A549 (cell line): ENCODE results near the gene RAX. TPM values are rescaled to one million over a fixed set of nuclear protein-coding genes. Genes with fewer than 3 reads are reported as not detected.

Experiments used
- ATAC-seq, 2 experiments: fragments of 200-7000 bp in 1 of 2; fragments of >200 bp in 1 of 2; cut with Nextera tagmentation in 1 of 2; cut with Tn5 transposase in 1 of 2; 3 replicates each; pipeline versions ENCODE4 v1.8.0 to v1.9.1; 2018 to 2020; ENCODE audit warnings: mild to moderate bottlenecking in 1 of 2, moderate library complexity in 1 of 2
- CTCF ChIA-PET: fragments of 300-600 bp; sonication (Branson Sonifier 250); formaldehyde crosslinking; extraction: SDS; loops from one replicate; lab custom pipeline; 2021; ENCODE audit warnings: antibody characterized with exemption, inconsistent platforms; lab: Yijun Ruan, JAX
- POLR2A ChIA-PET: fragments of 350-600 bp; formaldehyde crosslinking; extraction: SDS; loops from one replicate; lab custom pipeline; 2021; ENCODE audit warnings: antibody characterized with exemption, inconsistent platforms; lab: Yijun Ruan, JAX
- DNase-seq, 2 experiments: peaks; one replicate each; pipeline versions ENCODE4 v3.0.0 to v3.0.0-alpha.2; 2011 to 2016; ENCODE audit warnings: low read depth in 1 of 2, low spot score in 1 of 2
- FAIRE-seq: peaks from 2 replicates; lab custom pipeline; 2011; peaks lifted over from hg19 to GRCh38; lab: Jason Lieb, UNC
- H3K27ac ChIP-seq, 2 experiments: fragments of >200 bp; sonication (Bioruptor Twin); formaldehyde crosslinking; 3 replicates each; pipeline ENCODE4 v1.5.1; 2016 to 2017
- H3K4me1 ChIP-seq: fragments of >200 bp; sonication (Bioruptor Twin); formaldehyde crosslinking; 3 replicates; pipeline ENCODE4 v1.6.1; 2016
- H3K4me2 ChIP-seq: fragments of >200 bp; sonication (Bioruptor Twin); formaldehyde crosslinking; 3 replicates; pipeline ENCODE4 v1.6.1; 2016
- H3K4me3 ChIP-seq: fragments of >200 bp; sonication (Bioruptor Twin); formaldehyde crosslinking; 3 replicates; pipeline ENCODE4 v1.5.1; 2016
- H3K9me3 ChIP-seq: fragments of >200 bp; sonication (Bioruptor Twin); formaldehyde crosslinking; 3 replicates; pipeline ENCODE4 v1.6.1; 2016
- BHLHE40 ChIP-seq: IDR thresholded peaks from 2 replicates; pipeline ENCODE4 v1.6.1; 2012; ENCODE audit warnings: low read depth, low read length, inconsistent platforms
- CHD2 ChIP-seq: fragments of 150-350 bp; IDR thresholded peaks from 2 replicates; pipeline ENCODE4 v1.6.1; 2014; ENCODE audit warnings: low read length; ENCODE audit not compliant: partially characterized antibody
- EHF ChIP-seq: fragments of 250-450 bp; sonication (Bioruptor Pico); IDR thresholded peaks from 2 replicates; pipeline ENCODE4 v1.5.0; 2020; ENCODE audit warnings: mild to moderate bottlenecking
- ESRRA ChIP-seq: fragments of 150-350 bp; IDR thresholded peaks from 2 replicates; pipeline ENCODE4 v1.6.1; 2014; ENCODE audit warnings: mild to moderate bottlenecking, low read length, borderline replicate concordance
- GATA3 ChIP-seq: IDR thresholded peaks from 2 replicates; pipeline ENCODE4 v1.6.1; 2012; ENCODE audit warnings: borderline replicate concordance
- KDM5A ChIP-seq: fragments of 200-600 bp; sonication (generic); IDR thresholded peaks from 2 replicates; pipeline ENCODE4 v1.6.1; 2016; ENCODE audit warnings: antibody characterized with exemption, mild to moderate bottlenecking
- MYC ChIP-seq: IDR thresholded peaks from 2 replicates; pipeline ENCODE4 v1.6.1; 2012; ENCODE audit warnings: mild to moderate bottlenecking, inconsistent platforms, low read length, improper control_type of control experiment, borderline replicate concordance
- NFE2L2 ChIP-seq: fragments of 150-350 bp; conservative IDR thresholded peaks from 2 replicates; pipeline ENCODE4 v1.6.1; 2014; ENCODE audit warnings: low read length
- NPAS2 ChIP-seq: fragments of 250-450 bp; sonication (Bioruptor Pico); IDR thresholded peaks from 2 replicates; pipeline ENCODE4 v1.8.0; 2022; ENCODE audit warnings: mild to moderate bottlenecking, moderate library complexity, borderline replicate concordance
- RAD21 ChIP-seq, 2 experiments: fragments of >200 bp in 1 of 2; sonication (Bioruptor Twin) in 1 of 2; formaldehyde crosslinking in 1 of 2; IDR thresholded peaks in 1 of 2; conservative IDR thresholded peaks in 1 of 2; 2 replicates in 1 of 2; 3 replicates in 1 of 2; pipeline ENCODE4 v1.6.1; 2012 to 2018; ENCODE audit warnings: inconsistent platforms in 1 of 2
- SMC3 ChIP-seq: fragments of >200 bp; sonication (Bioruptor Twin); formaldehyde crosslinking; IDR thresholded peaks from 3 replicates; pipeline ENCODE4 v1.6.1; 2018; ENCODE audit warnings: inconsistent platforms
- SREBF2 ChIP-seq: fragments of 450-650 bp; IDR thresholded peaks from 2 replicates; pipeline ENCODE4 v1.6.1; 2014; ENCODE audit warnings: mild to moderate bottlenecking, moderate library complexity
- ZFP36 ChIP-seq: fragments of 450-650 bp; IDR thresholded peaks from 2 replicates; pipeline ENCODE4 v1.6.1; 2014; ENCODE audit warnings: borderline replicate concordance; ENCODE audit not compliant: partially characterized antibody
- WGBS: methylation state at CpG from one replicate; pipeline ENCODE4 v1.1.6; 2017; ENCODE audit errors: missing lambda C conversion rate; 5-methylcytosine and 5-hydroxymethylcytosine counted together
- polyA plus RNA-seq, 4 experiments: library from polyadenylated mRNA; depleted of rRNA in 3 of 4; stranded (reverse); fragments of >200 nt; fragmentation: RNase III in 1 of 4; extraction: RNeasy Plus Mini Kit Qiagen cat#74134 plus additional on column Dnase treatment in 1 of 4; gene quantifications; 2 replicates in 3 of 4; 3 replicates in 1 of 4; pipeline ENCODE4 v1.2.3, GENCODE V29; 2011 to 2017
- TF ChIP-seq, protein P1 (sequence below): fragments of >200 bp; sonication (Bioruptor Twin); formaldehyde crosslinking; IDR thresholded peaks from 3 replicates; pipeline ENCODE4 v1.6.1; 2016
- TF ChIP-seq, protein P2 (sequence below): IDR thresholded peaks from 2 replicates; pipeline ENCODE4 v1.6.1; 2012
- TF ChIP-seq, protein P3 (sequence below): fragments of >200 bp; sonication (Bioruptor Twin); formaldehyde crosslinking; IDR thresholded peaks from 3 replicates; pipeline ENCODE4 v1.5.1; 2016
- TF ChIP-seq, protein P4 (sequence below): IDR thresholded peaks from 2 replicates; pipeline ENCODE4 v1.6.1; 2012; ENCODE audit warnings: low read depth, borderline replicate concordance
- TF ChIP-seq, protein P5 (sequence below): fragments of 200-600 bp; sonication (generic); IDR thresholded peaks from 2 replicates; pipeline ENCODE4 v1.6.1; 2016; ENCODE audit warnings: antibody characterized with exemption, mild to moderate bottlenecking, moderate library complexity

Gene RAX
- polyA plus RNA-seq, 2 of the 4 experiments (the other 2 are of a cell fraction) = not detected

DNA sequence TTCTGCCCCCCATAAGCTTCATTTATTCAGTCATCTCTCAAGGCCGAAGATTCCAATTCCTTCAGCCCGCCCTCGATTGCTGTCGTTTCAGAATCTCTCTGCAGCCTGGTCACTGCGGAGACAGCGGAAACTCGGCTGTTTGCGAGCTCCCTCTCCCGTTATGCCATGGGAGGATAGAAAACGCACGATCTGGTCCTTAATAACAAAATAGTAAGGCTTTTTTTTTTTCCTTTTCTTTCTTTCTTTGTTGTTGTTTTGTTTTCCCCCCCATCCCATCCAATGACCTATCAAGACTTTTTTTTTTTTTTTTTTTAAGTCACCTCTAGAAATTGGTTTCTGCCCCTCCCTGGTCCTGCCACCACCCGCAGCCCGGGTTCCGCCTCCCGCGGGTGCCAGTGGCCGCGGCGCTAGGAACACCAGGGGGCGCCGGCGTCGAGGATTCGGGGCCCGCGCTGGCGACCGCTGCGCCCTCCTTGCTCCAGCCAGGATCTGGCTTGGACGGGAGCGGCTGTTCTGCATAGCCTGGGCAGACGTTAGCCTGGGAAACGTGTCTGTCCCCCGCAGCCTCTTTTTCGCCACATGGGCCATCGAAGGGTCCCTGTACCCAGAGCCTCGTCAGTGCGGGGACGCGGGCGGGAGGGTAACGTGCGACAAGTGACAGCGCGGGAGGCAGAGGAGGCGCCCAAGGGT is 35.1 kb upstream of the RAX start:
- no peaks in the 10 kb centered on the region for H3K9me3 ChIP-seq
- 7% methylated on average over 17 of the region's 46 CpGs for WGBS
- DNase-seq = peak; percentile 55 to 61
- CTCF ChIA-PET = interaction anchor here (0.6 to 9.3 kb wide), 34 partner anchors 8 to 1863 kb away, joined by 3 to 108 read pairs (median 4); partner anchors contain the start of gene CPLX4
- H3K4me1 ChIP-seq = no peaks in the 10 kb centered on the region
- POLR2A ChIA-PET = no interaction called here
- TF ChIP-seq RAD21 (conservative IDR thresholded peaks at IDR 0.05 in 1 of 2, IDR thresholded peaks at IDR 0.05 in 1 of 2) = peak; percentile 44 to 72
- peak; percentile 75 for TF ChIP-seq SMC3
- no peak for TF ChIP-seq SREBF2
- TF ChIP-seq, protein P1, sequence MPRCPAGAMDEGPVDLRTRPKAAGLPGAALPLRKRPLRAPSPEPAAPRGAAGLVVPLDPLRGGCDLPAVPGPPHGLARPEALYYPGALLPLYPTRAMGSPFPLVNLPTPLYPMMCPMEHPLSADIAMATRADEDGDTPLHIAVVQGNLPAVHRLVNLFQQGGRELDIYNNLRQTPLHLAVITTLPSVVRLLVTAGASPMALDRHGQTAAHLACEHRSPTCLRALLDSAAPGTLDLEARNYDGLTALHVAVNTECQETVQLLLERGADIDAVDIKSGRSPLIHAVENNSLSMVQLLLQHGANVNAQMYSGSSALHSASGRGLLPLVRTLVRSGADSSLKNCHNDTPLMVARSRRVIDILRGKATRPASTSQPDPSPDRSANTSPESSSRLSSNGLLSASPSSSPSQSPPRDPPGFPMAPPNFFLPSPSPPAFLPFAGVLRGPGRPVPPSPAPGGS = no peak
- TF ChIP-seq, protein P2, sequence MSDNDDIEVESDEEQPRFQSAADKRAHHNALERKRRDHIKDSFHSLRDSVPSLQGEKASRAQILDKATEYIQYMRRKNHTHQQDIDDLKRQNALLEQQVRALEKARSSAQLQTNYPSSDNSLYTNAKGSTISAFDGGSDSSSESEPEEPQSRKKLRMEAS = peak; percentile 21; the same call in 1 of the 2 replicates
- TF ChIP-seq, protein P3, sequence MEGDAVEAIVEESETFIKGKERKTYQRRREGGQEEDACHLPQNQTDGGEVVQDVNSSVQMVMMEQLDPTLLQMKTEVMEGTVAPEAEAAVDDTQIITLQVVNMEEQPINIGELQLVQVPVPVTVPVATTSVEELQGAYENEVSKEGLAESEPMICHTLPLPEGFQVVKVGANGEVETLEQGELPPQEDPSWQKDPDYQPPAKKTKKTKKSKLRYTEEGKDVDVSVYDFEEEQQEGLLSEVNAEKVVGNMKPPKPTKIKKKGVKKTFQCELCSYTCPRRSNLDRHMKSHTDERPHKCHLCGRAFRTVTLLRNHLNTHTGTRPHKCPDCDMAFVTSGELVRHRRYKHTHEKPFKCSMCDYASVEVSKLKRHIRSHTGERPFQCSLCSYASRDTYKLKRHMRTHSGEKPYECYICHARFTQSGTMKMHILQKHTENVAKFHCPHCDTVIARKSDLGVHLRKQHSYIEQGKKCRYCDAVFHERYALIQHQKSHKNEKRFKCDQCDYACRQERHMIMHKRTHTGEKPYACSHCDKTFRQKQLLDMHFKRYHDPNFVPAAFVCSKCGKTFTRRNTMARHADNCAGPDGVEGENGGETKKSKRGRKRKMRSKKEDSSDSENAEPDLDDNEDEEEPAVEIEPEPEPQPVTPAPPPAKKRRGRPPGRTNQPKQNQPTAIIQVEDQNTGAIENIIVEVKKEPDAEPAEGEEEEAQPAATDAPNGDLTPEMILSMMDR = peak; percentile 77
- no peak for TF ChIP-seq BHLHE40
- no peak for TF ChIP-seq NPAS2 (CRISPR knock-in tag)
- peak; percentile 98 to 99 for ATAC-seq
- no peak overlapping the region; a peak in 1 of 6 replicates for H3K27ac ChIP-seq
- peak overlapping the region; percentile 44 for H3K4me3 ChIP-seq
- H3K4me2 ChIP-seq = peak overlapping the region; percentile 99
- no peak for FAIRE-seq

DNA sequence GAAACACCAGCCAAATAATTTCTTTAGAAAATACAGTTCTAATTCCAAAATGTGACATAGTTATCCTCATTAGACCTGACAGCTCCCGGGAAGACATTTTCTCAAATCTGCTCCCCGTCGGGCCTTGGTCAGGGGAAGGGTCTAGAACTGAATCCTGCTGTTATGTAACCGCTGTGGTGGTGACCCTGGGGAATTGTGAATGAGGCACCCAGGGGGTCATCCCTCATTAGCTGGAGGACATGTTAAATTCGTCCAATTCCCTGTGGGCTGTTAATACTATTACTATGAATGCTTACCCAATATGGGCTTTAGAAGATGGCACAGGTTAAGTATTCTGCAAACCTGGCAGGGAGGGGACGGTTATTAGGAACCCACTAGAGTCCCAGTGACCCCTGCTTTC is 33.4 kb upstream of the RAX start:
- CTCF ChIA-PET = interaction anchor here (4.9 to 9.3 kb wide), 2 partner anchors 57 to 95 kb away, joined by 47 to 108 read pairs; no protein-coding TSS in a partner anchor
- Histone ChIP-seq H3K4me3 (no peak overlapping the region), H3K4me2 (no peak overlapping the region), H3K9me3 (no peaks in the 10 kb centered on the region), H3K27ac (no peak overlapping the region), H3K4me1 (no peaks in the 10 kb centered on the region)
- ATAC-seq = no peak
- no peak for TF ChIP-seq ESRRA
- no peak for TF ChIP-seq EHF
- no peak for TF ChIP-seq CHD2
- no peak for TF ChIP-seq SREBF2
- no peak for TF ChIP-seq NFE2L2
- TF ChIP-seq ZFP36 = no peak
- TF ChIP-seq, protein P4, sequence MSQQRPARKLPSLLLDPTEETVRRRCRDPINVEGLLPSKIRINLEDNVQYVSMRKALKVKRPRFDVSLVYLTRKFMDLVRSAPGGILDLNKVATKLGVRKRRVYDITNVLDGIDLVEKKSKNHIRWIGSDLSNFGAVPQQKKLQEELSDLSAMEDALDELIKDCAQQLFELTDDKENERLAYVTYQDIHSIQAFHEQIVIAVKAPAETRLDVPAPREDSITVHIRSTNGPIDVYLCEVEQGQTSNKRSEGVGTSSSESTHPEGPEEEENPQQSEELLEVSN = no peak
- no peak for TF ChIP-seq GATA3
- TF ChIP-seq, protein P5, sequence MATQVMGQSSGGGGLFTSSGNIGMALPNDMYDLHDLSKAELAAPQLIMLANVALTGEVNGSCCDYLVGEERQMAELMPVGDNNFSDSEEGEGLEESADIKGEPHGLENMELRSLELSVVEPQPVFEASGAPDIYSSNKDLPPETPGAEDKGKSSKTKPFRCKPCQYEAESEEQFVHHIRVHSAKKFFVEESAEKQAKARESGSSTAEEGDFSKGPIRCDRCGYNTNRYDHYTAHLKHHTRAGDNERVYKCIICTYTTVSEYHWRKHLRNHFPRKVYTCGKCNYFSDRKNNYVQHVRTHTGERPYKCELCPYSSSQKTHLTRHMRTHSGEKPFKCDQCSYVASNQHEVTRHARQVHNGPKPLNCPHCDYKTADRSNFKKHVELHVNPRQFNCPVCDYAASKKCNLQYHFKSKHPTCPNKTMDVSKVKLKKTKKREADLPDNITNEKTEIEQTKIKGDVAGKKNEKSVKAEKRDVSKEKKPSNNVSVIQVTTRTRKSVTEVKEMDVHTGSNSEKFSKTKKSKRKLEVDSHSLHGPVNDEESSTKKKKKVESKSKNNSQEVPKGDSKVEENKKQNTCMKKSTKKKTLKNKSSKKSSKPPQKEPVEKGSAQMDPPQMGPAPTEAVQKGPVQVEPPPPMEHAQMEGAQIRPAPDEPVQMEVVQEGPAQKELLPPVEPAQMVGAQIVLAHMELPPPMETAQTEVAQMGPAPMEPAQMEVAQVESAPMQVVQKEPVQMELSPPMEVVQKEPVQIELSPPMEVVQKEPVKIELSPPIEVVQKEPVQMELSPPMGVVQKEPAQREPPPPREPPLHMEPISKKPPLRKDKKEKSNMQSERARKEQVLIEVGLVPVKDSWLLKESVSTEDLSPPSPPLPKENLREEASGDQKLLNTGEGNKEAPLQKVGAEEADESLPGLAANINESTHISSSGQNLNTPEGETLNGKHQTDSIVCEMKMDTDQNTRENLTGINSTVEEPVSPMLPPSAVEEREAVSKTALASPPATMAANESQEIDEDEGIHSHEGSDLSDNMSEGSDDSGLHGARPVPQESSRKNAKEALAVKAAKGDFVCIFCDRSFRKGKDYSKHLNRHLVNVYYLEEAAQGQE = no peak
- no peak for TF ChIP-seq KDM5A
- TF ChIP-seq, protein P1 = no peak
- TF ChIP-seq, protein P3 = no peak
- no peak for TF ChIP-seq MYC
- POLR2A ChIA-PET = no interaction called here
- 49% methylated on average over 6 of the region's 6 CpGs for WGBS
- DNase-seq = no peak
- no peak for FAIRE-seq
